Prostate gland (tissue), 2 donors: ENCODE measurements around the gene QTRT2. TPM values are rescaled to one million over a fixed set of nuclear protein-coding genes. Genes with fewer than 3 reads are reported as not detected.

ENCODE experiments used
- DNase-seq: peaks from one replicate; pipeline ENCODE4 v3.0.0-alpha.2; 2019; ENCODE audit warnings: low spot score
- H3K27ac ChIP-seq, 2 donors: fragments of 200-600 bp; sonication (generic); 2 replicates each; pipeline ENCODE4 v1.5.1; 2017 to 2019
- H3K27me3 ChIP-seq: fragments of 200-600 bp; sonication (generic); replicated peaks from 2 replicates; pipeline ENCODE4 v1.5.1; 2019; ENCODE audit not compliant: insufficient read depth
- H3K36me3 ChIP-seq, 2 donors: fragments of 200-600 bp; sonication (generic); 1 replicate in 1 of 2; 2 replicates in 1 of 2; pipeline versions ENCODE4 v1.5.1 to v1.8.1; 2017 to 2019
- H3K4me1 ChIP-seq: fragments of 200-600 bp; sonication (generic); replicated peaks from 2 replicates; pipeline ENCODE4 v1.5.1; 2019
- H3K4me3 ChIP-seq, 2 donors: fragments of 200-600 bp; sonication (generic); 2 replicates each; pipeline ENCODE4 v1.5.1; 2017 to 2019
- H3K9me3 ChIP-seq: fragments of 200-600 bp; sonication (generic); 2 replicates; pipeline ENCODE4 v1.5.1; 2017
- POLR2A ChIP-seq: fragments of 450-650 bp; IDR thresholded peaks from one replicate; pipeline ENCODE4 v1.6.1; 2016; ENCODE audit warnings: antibody characterized with exemption, mild to moderate bottlenecking
- POLR2AphosphoS5 ChIP-seq: sonication (generic); formaldehyde crosslinking; IDR thresholded peaks from one replicate; pipeline ENCODE4 v1.6.1; 2017; ENCODE audit warnings: antibody characterized with exemption
- WGBS: methylation state at CpG from one replicate; pipeline ENCODE4 v1.1.5; 2018; 5-methylcytosine and 5-hydroxymethylcytosine counted together
- intact Hi-C: fragments of 100-400 bp; cut with DNase I; formaldehyde crosslinking; loops from one replicate; pipeline ENCODE4 v1.14.2; 2022
- total RNA-seq, 2 donors: library from RNA; depleted of rRNA; stranded (reverse); fragments of >200 nt; gene quantifications; one replicate each; pipeline ENCODE4 v1.1.0, GENCODE V29; 2016
- TF ChIP-seq, protein P1 (sequence below), 4 experiments: fragments of 200-600 bp in 2 of 4; fragments of 450-650 bp in 2 of 4; sonication (generic) in 2 of 4; IDR thresholded peaks; 1 replicate in 3 of 4; 2 replicates in 1 of 4; pipeline ENCODE4 v1.5.1; 2016 to 2019; ENCODE audit warnings: antibody characterized with exemption in 4 of 4, mild to moderate bottlenecking in 2 of 4, moderate library complexity in 2 of 4

Gene QTRT2
- total RNA-seq, 2 donors from 2014 or later, result 11.7 to 20.8 TPM

DNA sequence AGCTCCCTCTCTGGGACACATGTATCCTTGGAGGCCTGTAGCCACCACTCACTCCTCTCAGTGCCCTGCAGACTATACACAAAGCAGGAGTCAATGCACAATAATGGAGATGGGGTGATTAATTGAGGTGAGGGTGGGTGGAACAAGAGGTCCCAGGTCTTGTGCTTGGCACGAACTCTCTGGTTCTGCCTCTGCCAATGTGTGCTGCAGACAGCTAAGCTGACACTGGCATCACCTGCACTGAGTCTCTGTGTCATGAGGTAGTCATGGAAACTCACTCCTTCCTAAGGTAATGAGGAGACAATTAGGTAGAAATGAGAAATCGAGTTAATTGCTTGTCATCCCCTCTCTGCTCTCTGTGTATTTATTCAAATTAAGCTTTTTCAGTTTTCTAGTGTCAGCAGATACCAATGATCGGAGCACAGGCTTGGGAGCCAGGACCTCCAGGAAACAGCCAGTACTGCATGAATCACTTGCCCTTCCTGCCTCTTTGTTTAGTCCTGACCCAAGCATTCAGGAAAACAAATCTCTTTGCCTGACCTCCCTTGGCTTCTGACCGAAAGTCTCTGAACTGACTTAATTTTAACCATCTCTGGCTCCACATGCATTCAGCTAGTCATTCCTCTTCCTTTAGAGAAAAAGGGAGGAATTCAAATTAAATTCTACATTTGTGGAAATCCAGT, 65.6 kb downstream of the QTRT2 start:
- no peak for DNase-seq
- intact Hi-C loops, result no loop called here
- 64% methylated on average over 4 of the region's 4 CpGs for WGBS
- no peak for TF ChIP-seq POLR2A
- TF ChIP-seq, protein P1, sequence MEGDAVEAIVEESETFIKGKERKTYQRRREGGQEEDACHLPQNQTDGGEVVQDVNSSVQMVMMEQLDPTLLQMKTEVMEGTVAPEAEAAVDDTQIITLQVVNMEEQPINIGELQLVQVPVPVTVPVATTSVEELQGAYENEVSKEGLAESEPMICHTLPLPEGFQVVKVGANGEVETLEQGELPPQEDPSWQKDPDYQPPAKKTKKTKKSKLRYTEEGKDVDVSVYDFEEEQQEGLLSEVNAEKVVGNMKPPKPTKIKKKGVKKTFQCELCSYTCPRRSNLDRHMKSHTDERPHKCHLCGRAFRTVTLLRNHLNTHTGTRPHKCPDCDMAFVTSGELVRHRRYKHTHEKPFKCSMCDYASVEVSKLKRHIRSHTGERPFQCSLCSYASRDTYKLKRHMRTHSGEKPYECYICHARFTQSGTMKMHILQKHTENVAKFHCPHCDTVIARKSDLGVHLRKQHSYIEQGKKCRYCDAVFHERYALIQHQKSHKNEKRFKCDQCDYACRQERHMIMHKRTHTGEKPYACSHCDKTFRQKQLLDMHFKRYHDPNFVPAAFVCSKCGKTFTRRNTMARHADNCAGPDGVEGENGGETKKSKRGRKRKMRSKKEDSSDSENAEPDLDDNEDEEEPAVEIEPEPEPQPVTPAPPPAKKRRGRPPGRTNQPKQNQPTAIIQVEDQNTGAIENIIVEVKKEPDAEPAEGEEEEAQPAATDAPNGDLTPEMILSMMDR (IDR thresholded peaks at IDR 0.05), result no peak
- TF ChIP-seq POLR2AphosphoS5, result no peak
- Histone ChIP-seq H3K27me3 (no peaks in the 10 kb centered on the region), H3K4me3 (no peak overlapping the region), H3K4me1 (no peaks in the 10 kb centered on the region), H3K36me3 (no peaks in the 10 kb centered on the region), H3K9me3 (no peaks in the 10 kb centered on the region), H3K27ac (no peak overlapping the region)

DNA sequence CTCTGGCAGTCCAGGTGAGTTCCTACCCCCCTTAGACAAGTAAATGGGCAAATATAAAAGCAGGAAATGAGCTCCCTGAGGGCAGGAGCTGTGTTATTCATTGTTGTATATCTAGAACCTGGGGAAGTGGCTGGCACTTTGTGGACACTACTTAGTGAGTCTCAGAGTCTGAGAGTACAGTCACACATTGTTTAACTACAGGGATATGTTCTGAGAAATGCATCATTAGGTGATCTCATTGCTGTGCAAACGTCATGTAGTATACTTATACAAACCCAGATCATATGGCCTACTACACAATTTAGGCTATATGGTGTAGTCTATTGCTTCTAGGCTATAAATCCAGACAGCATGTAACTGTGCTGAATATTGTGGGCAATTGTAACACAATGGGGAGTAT, 69.9 kb downstream of the QTRT2 start:
- Histone ChIP-seq H3K27ac (no peak overlapping the region), H3K27me3 (no peaks in the 10 kb centered on the region), H3K36me3 (no peaks in the 10 kb centered on the region), H3K4me1 (no peaks in the 10 kb centered on the region), H3K9me3 (no peaks in the 10 kb centered on the region), H3K4me3 (no peak overlapping the region)
- intact Hi-C loops, result no loop called here
- DNase-seq, result no peak
- whole genome bisulfite sequencing, result 74% methylated on average over 1 of the region's 1 CpG
- TF ChIP-seq POLR2AphosphoS5, result no peak
- TF ChIP-seq, protein P1 (IDR thresholded peaks at IDR 0.05), result no peak
- no peak for TF ChIP-seq POLR2A

DNA sequence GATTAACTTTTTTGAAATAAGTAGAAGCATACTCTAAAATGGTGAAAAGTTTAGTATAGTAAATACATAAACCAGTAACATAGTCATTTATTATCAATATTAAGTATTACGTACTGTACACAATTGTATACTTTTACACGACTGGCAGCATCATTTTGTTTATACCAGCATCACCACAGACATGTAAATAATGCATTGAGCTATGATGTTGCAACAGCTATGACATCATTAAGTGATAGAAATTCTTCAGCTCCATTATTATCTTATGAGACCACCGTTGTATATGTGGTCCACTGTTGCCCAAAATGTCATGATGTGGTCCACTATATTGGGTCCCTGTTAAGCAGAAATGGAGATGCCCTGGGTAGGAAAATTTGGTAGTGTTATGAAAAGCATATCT, 71.0 kb downstream of the QTRT2 start:
- Histone ChIP-seq H3K27me3 (no peaks in the 10 kb centered on the region), H3K9me3 (no peaks in the 10 kb centered on the region), H3K27ac (no peak overlapping the region), H3K36me3 (no peaks in the 10 kb centered on the region), H3K4me3 (no peak overlapping the region), H3K4me1 (no peaks in the 10 kb centered on the region)
- TF ChIP-seq POLR2A, result no peak
- intact Hi-C loops, result no loop called here
- DNase-seq, result no peak
- WGBS, result 84% methylated on average over 3 of the region's 3 CpGs

DNA sequence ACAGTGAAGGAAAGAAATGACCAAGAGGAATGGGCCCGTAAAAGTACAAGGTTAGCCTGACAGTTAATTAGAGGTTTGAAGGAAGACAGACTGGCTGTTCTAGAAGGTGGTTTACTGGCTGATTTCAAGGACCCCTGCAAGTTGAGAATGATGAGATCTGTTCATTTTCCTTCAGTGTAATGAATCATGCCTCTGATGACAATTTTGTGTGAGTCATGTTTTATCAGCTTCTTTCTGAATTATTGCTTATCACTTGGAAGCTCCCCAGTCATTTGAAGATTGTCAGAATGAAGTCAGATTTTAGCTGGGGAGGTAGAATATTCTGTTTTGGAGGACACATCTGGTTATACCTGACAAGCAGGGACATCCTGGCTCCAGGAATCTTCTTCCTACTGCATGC, 71.7 kb downstream of the QTRT2 start:
- H3K27me3 ChIP-seq, result no peaks in the 10 kb centered on the region
- intact Hi-C loops, result no loop called here
- H3K9me3 ChIP-seq, result no peaks in the 10 kb centered on the region
- no peak for TF ChIP-seq POLR2A
- TF ChIP-seq, protein P1 (IDR thresholded peaks at IDR 0.05), result no peak
- no peak for TF ChIP-seq POLR2AphosphoS5
- no peak overlapping the region for H3K27ac ChIP-seq
- no peaks in the 10 kb centered on the region for H3K4me1 ChIP-seq
- no peak for DNase-seq
- 61% methylated on average over 1 of the region's 1 CpG for WGBS
- H3K36me3 ChIP-seq, result no peaks in the 10 kb centered on the region
- H3K4me3 ChIP-seq, result no peak overlapping the region

DNA sequence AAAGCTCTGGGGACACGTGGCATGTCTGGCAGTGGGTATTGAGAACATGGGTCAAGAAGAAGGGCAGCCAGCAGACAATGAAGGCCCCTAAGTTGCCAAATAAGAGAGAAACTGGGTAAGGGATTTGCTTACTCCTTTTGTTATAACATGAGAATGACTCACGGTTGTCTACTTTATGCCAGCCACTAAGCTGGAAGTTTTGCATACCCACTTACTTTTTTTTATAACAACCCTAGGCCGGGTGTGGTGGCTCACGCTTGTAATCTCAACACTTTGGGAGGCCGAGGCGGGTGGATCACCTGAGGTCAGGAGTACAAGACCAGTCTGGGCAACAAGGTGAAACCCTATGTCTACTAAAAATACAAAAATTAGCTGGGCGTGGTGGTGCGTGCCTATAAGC, 72.3 kb downstream of the QTRT2 start:
- no peak for TF ChIP-seq POLR2A
- TF ChIP-seq, protein P1 (IDR thresholded peaks at IDR 0.05), result no peak
- no peak for TF ChIP-seq POLR2AphosphoS5
- no peaks in the 10 kb centered on the region for H3K4me1 ChIP-seq
- no peaks in the 10 kb centered on the region for H3K27me3 ChIP-seq
- 89% methylated on average over 8 of the region's 8 CpGs for WGBS
- H3K4me3 ChIP-seq, result no peak overlapping the region
- no peaks in the 10 kb centered on the region for H3K36me3 ChIP-seq
- no peaks in the 10 kb centered on the region for H3K9me3 ChIP-seq
- H3K27ac ChIP-seq, result no peak overlapping the region
- no peak for DNase-seq
- intact Hi-C loops, result no loop called here
